ENCODE measurements around the gene NR2E1. TPM values are rescaled to one million over a fixed set of nuclear protein-coding genes. Genes with fewer than 3 reads are reported as not detected.
A peak's percentile ranks its signal among the peaks of the same experiment; 100 is the strongest.

NR2E1 gene
- total RNA-seq, 1 experiment from 2014 or later: not detected

DNA sequence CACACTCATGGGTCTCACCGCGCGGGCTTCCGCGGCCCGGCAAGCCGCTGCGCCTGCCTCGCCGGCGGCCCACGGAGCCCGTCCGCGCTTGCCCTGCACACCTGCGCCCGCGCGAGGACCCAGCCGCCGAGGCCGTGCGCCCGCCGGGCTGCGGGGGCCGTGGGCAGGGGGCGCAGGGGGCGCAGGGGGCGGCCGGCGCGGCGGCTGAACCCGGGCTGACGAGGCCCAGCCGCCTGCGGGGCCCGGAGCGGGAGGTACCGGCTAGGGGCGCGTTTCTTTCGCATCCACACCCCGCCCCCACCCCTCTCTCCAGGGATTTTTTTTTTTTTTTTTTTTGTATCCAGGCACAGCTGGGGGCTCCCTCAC is 47.5 kb upstream of the NR2E1 start:
- ATAC-seq: no peak

More for the DNA sequence above, 47.5 kb upstream of the NR2E1 start:
- H3K36me3 Mint-ChIP-seq: no peaks in the 10 kb centered on the region
- ChIA-PET CTCF (interaction anchor here (1.3 kb wide), 1 partner anchor 16 kb away, joined by 3 read pairs; no protein-coding TSS in a partner anchor), POLR2A (interaction anchor here (0.6 kb wide), 4 partner anchors 23 to 634 kb away, joined by 3 to 6 read pairs (median 4); no protein-coding TSS in a partner anchor)
- H3K4me1 Mint-ChIP-seq: peaks cover 60% of the 10 kb centered on the region
- H3K4me3 Mint-ChIP-seq: peak overlapping the region; percentile 70
- no peak for DNase-seq (ENCODE audit: low spot score)
- no peak overlapping the region for H3K27ac Mint-ChIP-seq
- no peak for TF ChIP-seq MYBL2 (CRISPR knock-in tag; IDR thresholded peaks at IDR 0.05)
- TF ChIP-seq TEAD4 (CRISPR knock-in tag; IDR thresholded peaks at IDR 0.05): no peak
- no peak for TF ChIP-seq CTCF (IDR thresholded peaks at IDR 0.05)
- no peak for TF ChIP-seq FOXP4 (CRISPR knock-in tag; IDR thresholded peaks at IDR 0.05)
- TF ChIP-seq, protein P1, sequence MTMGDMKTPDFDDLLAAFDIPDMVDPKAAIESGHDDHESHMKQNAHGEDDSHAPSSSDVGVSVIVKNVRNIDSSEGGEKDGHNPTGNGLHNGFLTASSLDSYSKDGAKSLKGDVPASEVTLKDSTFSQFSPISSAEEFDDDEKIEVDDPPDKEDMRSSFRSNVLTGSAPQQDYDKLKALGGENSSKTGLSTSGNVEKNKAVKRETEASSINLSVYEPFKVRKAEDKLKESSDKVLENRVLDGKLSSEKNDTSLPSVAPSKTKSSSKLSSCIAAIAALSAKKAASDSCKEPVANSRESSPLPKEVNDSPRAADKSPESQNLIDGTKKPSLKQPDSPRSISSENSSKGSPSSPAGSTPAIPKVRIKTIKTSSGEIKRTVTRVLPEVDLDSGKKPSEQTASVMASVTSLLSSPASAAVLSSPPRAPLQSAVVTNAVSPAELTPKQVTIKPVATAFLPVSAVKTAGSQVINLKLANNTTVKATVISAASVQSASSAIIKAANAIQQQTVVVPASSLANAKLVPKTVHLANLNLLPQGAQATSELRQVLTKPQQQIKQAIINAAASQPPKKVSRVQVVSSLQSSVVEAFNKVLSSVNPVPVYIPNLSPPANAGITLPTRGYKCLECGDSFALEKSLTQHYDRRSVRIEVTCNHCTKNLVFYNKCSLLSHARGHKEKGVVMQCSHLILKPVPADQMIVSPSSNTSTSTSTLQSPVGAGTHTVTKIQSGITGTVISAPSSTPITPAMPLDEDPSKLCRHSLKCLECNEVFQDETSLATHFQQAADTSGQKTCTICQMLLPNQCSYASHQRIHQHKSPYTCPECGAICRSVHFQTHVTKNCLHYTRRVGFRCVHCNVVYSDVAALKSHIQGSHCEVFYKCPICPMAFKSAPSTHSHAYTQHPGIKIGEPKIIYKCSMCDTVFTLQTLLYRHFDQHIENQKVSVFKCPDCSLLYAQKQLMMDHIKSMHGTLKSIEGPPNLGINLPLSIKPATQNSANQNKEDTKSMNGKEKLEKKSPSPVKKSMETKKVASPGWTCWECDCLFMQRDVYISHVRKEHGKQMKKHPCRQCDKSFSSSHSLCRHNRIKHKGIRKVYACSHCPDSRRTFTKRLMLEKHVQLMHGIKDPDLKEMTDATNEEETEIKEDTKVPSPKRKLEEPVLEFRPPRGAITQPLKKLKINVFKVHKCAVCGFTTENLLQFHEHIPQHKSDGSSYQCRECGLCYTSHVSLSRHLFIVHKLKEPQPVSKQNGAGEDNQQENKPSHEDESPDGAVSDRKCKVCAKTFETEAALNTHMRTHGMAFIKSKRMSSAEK (CRISPR knock-in tag; IDR thresholded peaks at IDR 0.05; ENCODE audit: borderline replicate concordance): no peak
- TF ChIP-seq, protein P2, sequence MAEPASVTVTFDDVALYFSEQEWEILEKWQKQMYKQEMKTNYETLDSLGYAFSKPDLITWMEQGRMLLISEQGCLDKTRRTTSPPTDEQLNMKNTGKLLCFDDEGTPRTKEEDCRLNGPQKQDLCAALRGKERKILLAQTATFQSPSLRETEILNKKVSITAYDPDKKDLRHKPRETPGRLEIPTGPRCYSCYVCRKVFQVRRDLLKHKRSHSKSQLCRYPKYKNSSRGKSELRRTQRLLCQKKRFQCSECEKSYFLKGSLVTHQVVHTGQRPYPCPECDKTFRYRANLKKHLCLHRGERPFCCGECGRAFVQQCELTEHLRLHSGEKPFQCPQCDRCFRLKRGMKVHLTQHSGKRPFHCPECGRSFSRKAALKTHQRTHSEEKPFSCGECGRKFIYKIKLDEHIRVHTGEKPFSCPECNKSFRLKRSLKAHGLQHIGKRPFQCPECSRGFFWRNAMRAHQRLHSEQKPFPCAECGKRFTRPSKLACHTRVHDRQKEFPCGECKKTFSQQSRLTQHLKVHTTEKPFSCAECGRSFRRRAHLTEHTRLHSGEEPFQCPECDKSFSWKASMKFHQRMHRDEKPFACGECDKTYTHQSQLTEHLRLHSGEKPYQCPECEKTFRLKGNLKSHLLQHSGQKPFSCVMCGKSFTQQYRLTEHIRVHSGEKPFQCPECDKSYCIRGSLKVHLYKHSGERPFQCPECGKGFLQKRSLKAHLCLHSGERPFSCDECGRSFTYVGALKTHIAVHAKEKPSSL (CRISPR knock-in tag; conservative IDR thresholded peaks at IDR 0.05): no peak
- TF ChIP-seq FOXJ3 (CRISPR knock-in tag; IDR thresholded peaks at IDR 0.05; ENCODE audit: borderline replicate concordance): no peak
- TF ChIP-seq, protein P3, sequence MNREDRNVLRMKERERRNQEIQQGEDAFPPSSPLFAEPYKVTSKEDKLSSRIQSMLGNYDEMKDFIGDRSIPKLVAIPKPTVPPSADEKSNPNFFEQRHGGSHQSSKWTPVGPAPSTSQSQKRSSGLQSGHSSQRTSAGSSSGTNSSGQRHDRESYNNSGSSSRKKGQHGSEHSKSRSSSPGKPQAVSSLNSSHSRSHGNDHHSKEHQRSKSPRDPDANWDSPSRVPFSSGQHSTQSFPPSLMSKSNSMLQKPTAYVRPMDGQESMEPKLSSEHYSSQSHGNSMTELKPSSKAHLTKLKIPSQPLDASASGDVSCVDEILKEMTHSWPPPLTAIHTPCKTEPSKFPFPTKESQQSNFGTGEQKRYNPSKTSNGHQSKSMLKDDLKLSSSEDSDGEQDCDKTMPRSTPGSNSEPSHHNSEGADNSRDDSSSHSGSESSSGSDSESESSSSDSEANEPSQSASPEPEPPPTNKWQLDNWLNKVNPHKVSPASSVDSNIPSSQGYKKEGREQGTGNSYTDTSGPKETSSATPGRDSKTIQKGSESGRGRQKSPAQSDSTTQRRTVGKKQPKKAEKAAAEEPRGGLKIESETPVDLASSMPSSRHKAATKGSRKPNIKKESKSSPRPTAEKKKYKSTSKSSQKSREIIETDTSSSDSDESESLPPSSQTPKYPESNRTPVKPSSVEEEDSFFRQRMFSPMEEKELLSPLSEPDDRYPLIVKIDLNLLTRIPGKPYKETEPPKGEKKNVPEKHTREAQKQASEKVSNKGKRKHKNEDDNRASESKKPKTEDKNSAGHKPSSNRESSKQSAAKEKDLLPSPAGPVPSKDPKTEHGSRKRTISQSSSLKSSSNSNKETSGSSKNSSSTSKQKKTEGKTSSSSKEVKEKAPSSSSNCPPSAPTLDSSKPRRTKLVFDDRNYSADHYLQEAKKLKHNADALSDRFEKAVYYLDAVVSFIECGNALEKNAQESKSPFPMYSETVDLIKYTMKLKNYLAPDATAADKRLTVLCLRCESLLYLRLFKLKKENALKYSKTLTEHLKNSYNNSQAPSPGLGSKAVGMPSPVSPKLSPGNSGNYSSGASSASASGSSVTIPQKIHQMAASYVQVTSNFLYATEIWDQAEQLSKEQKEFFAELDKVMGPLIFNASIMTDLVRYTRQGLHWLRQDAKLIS (CRISPR knock-in tag; IDR thresholded peaks at IDR 0.05; ENCODE audit: borderline replicate concordance): no peak
- TF ChIP-seq, protein P4, sequence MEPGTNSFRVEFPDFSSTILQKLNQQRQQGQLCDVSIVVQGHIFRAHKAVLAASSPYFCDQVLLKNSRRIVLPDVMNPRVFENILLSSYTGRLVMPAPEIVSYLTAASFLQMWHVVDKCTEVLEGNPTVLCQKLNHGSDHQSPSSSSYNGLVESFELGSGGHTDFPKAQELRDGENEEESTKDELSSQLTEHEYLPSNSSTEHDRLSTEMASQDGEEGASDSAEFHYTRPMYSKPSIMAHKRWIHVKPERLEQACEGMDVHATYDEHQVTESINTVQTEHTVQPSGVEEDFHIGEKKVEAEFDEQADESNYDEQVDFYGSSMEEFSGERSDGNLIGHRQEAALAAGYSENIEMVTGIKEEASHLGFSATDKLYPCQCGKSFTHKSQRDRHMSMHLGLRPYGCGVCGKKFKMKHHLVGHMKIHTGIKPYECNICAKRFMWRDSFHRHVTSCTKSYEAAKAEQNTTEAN (CRISPR knock-in tag; IDR thresholded peaks at IDR 0.05): no peak
- TF ChIP-seq STAT6 (CRISPR knock-in tag; conservative IDR thresholded peaks at IDR 0.05; ENCODE audit: low read depth): no peak
- TF ChIP-seq, protein P5, sequence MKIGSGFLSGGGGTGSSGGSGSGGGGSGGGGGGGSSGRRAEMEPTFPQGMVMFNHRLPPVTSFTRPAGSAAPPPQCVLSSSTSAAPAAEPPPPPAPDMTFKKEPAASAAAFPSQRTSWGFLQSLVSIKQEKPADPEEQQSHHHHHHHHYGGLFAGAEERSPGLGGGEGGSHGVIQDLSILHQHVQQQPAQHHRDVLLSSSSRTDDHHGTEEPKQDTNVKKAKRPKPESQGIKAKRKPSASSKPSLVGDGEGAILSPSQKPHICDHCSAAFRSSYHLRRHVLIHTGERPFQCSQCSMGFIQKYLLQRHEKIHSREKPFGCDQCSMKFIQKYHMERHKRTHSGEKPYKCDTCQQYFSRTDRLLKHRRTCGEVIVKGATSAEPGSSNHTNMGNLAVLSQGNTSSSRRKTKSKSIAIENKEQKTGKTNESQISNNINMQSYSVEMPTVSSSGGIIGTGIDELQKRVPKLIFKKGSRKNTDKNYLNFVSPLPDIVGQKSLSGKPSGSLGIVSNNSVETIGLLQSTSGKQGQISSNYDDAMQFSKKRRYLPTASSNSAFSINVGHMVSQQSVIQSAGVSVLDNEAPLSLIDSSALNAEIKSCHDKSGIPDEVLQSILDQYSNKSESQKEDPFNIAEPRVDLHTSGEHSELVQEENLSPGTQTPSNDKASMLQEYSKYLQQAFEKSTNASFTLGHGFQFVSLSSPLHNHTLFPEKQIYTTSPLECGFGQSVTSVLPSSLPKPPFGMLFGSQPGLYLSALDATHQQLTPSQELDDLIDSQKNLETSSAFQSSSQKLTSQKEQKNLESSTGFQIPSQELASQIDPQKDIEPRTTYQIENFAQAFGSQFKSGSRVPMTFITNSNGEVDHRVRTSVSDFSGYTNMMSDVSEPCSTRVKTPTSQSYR (CRISPR knock-in tag; IDR thresholded peaks at IDR 0.05): no peak
- TF ChIP-seq JUN (CRISPR knock-in tag; IDR thresholded peaks at IDR 0.05): no peak
- TF ChIP-seq NFYB (CRISPR knock-in tag; conservative IDR thresholded peaks at IDR 0.05; ENCODE audit: low read depth): no peak
- peaks cover 98% of the 10 kb centered on the region for H3K27me3 Mint-ChIP-seq (ENCODE audit: low read depth)
- no peaks in the 10 kb centered on the region for H3K9me3 Mint-ChIP-seq

All from WTC11 (cell line).